D721Med (cell line): ENCODE data around the gene CDH16.

ENCODE experiments used
- DNase-seq: peaks from one replicate; pipeline ENCODE4 v3.0.0; 2011; ENCODE audit warnings: low spot score; ENCODE audit not compliant: insufficient read length
- FAIRE-seq: peaks from 2 replicates; lab custom pipeline; 2011; peaks lifted over from hg19 to GRCh38; lab: Jason Lieb, UNC
- TF ChIP-seq, protein P1 (sequence below): IDR thresholded peaks from 2 replicates; pipeline ENCODE4 v1.5.1; 2012; ENCODE audit warnings: mild to moderate bottlenecking, control low read depth; ENCODE audit not compliant: insufficient read depth; ENCODE audit errors: missing control alignments

Gene CDH16

GRCh38 chr16:66920924-66921680 is 2.4 kb upstream of the CDH16 start:
- no peak for FAIRE-seq
- TF ChIP-seq, protein P1, sequence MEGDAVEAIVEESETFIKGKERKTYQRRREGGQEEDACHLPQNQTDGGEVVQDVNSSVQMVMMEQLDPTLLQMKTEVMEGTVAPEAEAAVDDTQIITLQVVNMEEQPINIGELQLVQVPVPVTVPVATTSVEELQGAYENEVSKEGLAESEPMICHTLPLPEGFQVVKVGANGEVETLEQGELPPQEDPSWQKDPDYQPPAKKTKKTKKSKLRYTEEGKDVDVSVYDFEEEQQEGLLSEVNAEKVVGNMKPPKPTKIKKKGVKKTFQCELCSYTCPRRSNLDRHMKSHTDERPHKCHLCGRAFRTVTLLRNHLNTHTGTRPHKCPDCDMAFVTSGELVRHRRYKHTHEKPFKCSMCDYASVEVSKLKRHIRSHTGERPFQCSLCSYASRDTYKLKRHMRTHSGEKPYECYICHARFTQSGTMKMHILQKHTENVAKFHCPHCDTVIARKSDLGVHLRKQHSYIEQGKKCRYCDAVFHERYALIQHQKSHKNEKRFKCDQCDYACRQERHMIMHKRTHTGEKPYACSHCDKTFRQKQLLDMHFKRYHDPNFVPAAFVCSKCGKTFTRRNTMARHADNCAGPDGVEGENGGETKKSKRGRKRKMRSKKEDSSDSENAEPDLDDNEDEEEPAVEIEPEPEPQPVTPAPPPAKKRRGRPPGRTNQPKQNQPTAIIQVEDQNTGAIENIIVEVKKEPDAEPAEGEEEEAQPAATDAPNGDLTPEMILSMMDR, result no peak
- DNase-seq, result no peak

- DNase-seq, result no peak
- TF ChIP-seq, protein P1, result no peak
- FAIRE-seq, result no peak
These were observed 1.6 kb upstream of the CDH16 start for GRCh38 chr16:66920299-66920590.

- TF ChIP-seq, protein P1, result no peak
- FAIRE-seq, result no peak
These were observed 1.0 kb upstream of the CDH16 start for GRCh38 chr16:66919569-66920298.

DNA sequence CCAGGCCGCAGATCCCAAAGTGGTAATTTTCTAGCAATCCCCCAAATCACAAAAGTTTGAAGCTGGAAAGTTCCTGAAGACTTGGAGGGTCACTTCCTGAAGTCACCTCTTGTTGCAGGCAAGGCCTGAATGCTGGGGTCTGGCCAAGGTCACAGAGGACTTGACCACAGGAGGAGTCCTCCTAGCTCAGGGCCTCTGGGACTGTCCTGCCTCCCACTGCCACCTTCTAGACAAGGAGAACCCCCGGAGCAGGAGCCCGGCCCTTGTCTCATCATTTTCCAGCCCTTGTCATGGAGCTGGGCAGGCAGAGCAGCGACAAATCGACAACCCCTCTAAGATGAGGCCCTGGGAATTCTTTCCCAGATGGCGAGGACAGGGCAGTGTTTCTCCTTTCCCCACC is 330 bp downstream of the CDH16 start:
- no peak for DNase-seq
- FAIRE-seq, result no peak
- TF ChIP-seq, protein P1, result no peak

More at GRCh38 chr16:66919569-66920298, 1.0 kb upstream of the CDH16 start:
- DNase-seq, result no peak

DNA sequence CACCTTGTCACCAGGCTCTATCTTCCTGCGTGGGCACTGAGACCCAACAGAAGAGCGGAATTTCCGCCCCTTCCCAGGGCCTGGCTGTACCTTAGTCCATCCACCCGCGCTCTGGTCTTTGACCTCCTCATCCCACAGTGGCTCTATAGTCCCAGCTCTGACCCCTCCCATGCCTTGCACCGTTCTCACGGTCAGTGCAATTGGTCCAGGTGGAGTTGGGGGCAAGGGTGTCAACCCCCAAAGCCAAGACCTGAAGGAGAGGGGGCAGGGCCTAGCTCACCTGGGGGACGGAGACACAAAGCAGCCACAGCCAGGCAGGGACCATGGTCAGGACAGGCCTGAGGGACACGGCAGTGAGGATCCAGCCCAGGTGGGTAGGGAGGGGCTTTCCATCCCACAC is 944 bp downstream of the CDH16 start:
- DNase-seq (no peak), FAIRE-seq (no peak)
- TF ChIP-seq, protein P1, result no peak

DNA sequence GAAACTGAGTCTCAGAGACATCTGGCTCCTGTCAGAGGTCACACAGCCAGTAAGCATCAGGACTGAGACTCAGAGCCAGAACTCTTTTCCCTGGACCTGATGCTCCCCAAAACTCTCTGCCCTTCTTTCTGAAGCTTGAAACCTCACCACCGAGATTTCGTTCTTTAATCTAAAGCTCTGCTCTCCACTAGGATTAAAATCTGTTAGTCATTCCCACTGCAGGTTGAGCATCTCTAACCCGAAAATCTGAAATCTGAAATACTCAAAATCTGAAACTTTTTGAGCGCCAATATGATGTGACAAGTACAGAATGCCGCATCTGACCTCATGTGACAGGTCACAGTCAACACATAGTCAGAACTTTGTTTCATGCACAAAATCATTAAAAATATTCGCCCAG is 2.2 kb downstream of the CDH16 start:
- TF ChIP-seq, protein P1, result no peak
- DNase-seq (no peak), FAIRE-seq (no peak)

DNA sequence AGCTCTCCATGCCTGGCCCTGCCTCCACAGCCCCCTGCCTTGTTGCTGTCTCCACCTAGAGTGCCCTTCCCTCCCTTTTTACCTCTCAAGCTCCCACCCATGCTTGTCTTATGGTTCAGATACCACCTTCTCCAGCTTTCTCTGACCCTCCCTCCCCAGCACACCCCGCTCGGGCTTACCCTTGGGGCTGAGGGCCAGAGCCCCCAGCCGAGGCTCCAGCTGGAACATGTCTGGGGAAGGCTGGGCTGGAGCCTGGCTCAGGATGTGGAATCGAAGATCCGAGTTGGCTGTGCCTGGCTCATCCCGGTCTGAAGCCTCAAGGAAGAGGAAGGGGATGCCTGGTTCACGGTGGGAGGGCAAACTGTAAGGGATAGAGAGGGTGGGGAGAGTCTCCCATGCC is 3.6 kb downstream of the CDH16 start:
- no peak for FAIRE-seq
- DNase-seq, result no peak
- TF ChIP-seq, protein P1, result no peak
